HepG2 (cell line): ENCODE results near the gene MYO16.

ENCODE experiments used
- CREB1 ChIP-seq, 2 experiments: fragments of 450-650 bp in 1 of 2; IDR thresholded peaks; 2 replicates each; pipeline ENCODE4 v1.6.1; 2016 to 2017; ENCODE audit warnings: control low read depth in 1 of 2, mild to moderate bottlenecking in 1 of 2, missing compliant biosample characterization in 1 of 2, missing genetic modification characterization in 1 of 2
- EEA1 ChIP-seq: sonication (generic); formaldehyde crosslinking; IDR thresholded peaks from 2 replicates; pipeline ENCODE4 v1.5.1; 2020; ENCODE audit warnings: mild to moderate bottlenecking, missing genetic modification reagents, borderline replicate concordance
- KAT8 ChIP-seq: IDR thresholded peaks from 2 replicates; pipeline ENCODE4 v1.6.1; 2016; ENCODE audit warnings: missing genetic modification reagents, missing compliant biosample characterization
- KLF16 ChIP-seq, 2 experiments: sonication (generic) in 1 of 2; formaldehyde crosslinking in 1 of 2; IDR thresholded peaks; 2 replicates each; pipeline versions ENCODE4 v1.6.1 to v1.8.0; 2016 to 2023; ENCODE audit warnings: missing genetic modification reagents in 2 of 2, missing compliant biosample characterization in 1 of 2
- NCOA1 ChIP-seq: sonication (generic); formaldehyde crosslinking; IDR thresholded peaks from 2 replicates; pipeline ENCODE4 v1.9.0; 2021; ENCODE audit warnings: missing genetic modification reagents
- POLR2A ChIP-seq, 2 experiments: IDR thresholded peaks; 2 replicates each; pipeline ENCODE4 v1.6.1; 2011; ENCODE audit warnings: low read depth in 2 of 2, low read length in 2 of 2, mild to moderate bottlenecking in 1 of 2, moderate library complexity in 1 of 2; ENCODE audit not compliant: insufficient read depth in 1 of 2
- TF ChIP-seq, protein P1 (sequence below): sonication (generic); formaldehyde crosslinking; IDR thresholded peaks from 2 replicates; pipeline ENCODE4 v1.4.0; 2020; ENCODE audit warnings: missing genetic modification reagents
- TF ChIP-seq, protein P2 (sequence below): sonication (generic); formaldehyde crosslinking; conservative IDR thresholded peaks from 2 replicates; pipeline ENCODE4 v1.4.0; 2020; ENCODE audit warnings: missing genetic modification reagents
- TF ChIP-seq, protein P3 (sequence below): sonication (generic); formaldehyde crosslinking; IDR thresholded peaks from 2 replicates; pipeline ENCODE4 v1.5.0; 2020; ENCODE audit warnings: missing genetic modification reagents, mild to moderate bottlenecking, borderline replicate concordance
- TF ChIP-seq, protein P4 (sequence below): sonication (generic); formaldehyde crosslinking; IDR thresholded peaks from 2 replicates; pipeline ENCODE4 v1.4.0; 2020; ENCODE audit warnings: missing genetic modification reagents, borderline replicate concordance
- TF ChIP-seq, protein P5 (sequence below): sonication (generic); formaldehyde crosslinking; IDR thresholded peaks from 2 replicates; pipeline ENCODE4 v1.8.0; 2022; ENCODE audit warnings: mild to moderate bottlenecking, missing genetic modification reagents

DNA sequence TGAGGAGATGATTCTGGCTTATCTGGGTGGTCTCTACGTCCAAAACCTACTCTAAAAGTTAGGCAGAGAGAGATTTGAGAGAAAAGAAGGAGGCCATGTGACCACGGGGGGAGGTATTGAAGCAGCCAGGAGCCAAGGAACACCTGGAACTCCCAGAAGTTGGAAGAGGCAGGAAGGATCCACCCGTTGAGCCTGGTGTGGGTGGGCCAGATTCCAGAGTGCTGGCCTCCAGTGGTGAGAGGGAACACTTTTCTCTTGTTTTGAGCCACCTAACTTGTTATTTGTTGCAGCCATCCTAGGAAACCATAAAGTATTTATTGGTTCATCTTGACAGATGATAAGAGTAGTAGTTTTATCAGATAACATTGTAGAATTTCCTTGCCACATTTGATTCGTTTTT lies 396.9 kb downstream of the MYO16 start:
- no peak for TF ChIP-seq CREB1 (IDR thresholded peaks at IDR 0.05)
- TF ChIP-seq CREB1 (CRISPR knock-in tag; IDR thresholded peaks at IDR 0.05), result no peak
- no peak for TF ChIP-seq KAT8
- TF ChIP-seq, protein P1, sequence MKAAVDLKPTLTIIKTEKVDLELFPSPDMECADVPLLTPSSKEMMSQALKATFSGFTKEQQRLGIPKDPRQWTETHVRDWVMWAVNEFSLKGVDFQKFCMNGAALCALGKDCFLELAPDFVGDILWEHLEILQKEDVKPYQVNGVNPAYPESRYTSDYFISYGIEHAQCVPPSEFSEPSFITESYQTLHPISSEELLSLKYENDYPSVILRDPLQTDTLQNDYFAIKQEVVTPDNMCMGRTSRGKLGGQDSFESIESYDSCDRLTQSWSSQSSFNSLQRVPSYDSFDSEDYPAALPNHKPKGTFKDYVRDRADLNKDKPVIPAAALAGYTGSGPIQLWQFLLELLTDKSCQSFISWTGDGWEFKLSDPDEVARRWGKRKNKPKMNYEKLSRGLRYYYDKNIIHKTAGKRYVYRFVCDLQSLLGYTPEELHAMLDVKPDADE (CRISPR knock-in tag), result no peak
- TF ChIP-seq, protein P2, sequence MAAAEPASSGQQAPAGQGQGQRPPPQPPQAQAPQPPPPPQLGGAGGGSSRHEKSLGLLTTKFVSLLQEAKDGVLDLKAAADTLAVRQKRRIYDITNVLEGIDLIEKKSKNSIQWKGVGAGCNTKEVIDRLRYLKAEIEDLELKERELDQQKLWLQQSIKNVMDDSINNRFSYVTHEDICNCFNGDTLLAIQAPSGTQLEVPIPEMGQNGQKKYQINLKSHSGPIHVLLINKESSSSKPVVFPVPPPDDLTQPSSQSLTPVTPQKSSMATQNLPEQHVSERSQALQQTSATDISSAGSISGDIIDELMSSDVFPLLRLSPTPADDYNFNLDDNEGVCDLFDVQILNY (CRISPR knock-in tag), result no peak
- no peak for TF ChIP-seq EEA1
- TF ChIP-seq, protein P3, sequence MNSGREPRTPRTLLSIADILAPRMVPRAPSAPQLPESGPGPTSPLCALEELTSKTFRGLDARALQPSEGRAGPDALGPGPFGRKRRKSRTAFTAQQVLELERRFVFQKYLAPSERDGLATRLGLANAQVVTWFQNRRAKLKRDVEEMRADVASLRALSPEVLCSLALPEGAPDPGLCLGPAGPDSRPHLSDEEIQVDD (CRISPR knock-in tag), result no peak
- TF ChIP-seq NCOA1 (CRISPR knock-in tag), result no peak
- TF ChIP-seq KLF16 (CRISPR knock-in tag; IDR thresholded peaks at IDR 0.05), result no peak
- TF ChIP-seq, protein P4, sequence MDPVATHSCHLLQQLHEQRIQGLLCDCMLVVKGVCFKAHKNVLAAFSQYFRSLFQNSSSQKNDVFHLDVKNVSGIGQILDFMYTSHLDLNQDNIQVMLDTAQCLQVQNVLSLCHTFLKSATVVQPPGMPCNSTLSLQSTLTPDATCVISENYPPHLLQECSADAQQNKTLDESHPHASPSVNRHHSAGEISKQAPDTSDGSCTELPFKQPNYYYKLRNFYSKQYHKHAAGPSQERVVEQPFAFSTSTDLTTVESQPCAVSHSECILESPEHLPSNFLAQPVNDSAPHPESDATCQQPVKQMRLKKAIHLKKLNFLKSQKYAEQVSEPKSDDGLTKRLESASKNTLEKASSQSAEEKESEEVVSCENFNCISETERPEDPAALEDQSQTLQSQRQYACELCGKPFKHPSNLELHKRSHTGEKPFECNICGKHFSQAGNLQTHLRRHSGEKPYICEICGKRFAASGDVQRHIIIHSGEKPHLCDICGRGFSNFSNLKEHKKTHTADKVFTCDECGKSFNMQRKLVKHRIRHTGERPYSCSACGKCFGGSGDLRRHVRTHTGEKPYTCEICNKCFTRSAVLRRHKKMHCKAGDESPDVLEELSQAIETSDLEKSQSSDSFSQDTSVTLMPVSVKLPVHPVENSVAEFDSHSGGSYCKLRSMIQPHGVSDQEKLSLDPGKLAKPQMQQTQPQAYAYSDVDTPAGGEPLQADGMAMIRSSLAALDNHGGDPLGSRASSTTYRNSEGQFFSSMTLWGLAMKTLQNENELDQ (CRISPR knock-in tag), result no peak
- TF ChIP-seq, protein P5, sequence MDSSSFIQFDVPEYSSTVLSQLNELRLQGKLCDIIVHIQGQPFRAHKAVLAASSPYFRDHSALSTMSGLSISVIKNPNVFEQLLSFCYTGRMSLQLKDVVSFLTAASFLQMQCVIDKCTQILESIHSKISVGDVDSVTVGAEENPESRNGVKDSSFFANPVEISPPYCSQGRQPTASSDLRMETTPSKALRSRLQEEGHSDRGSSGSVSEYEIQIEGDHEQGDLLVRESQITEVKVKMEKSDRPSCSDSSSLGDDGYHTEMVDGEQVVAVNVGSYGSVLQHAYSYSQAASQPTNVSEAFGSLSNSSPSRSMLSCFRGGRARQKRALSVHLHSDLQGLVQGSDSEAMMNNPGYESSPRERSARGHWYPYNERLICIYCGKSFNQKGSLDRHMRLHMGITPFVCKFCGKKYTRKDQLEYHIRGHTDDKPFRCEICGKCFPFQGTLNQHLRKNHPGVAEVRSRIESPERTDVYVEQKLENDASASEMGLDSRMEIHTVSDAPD (CRISPR knock-in tag), result no peak
- no peak for TF ChIP-seq POLR2A (IDR thresholded peaks at IDR 0.05; ENCODE audit: insufficient read depth in 1 of 2, low read depth in 2 of 2, low read length in 2 of 2)
